H9 (cell line): Measurements from ENCODE around the gene SLC1A7. TPM values are rescaled to one million over a fixed set of nuclear protein-coding genes. Genes with fewer than 3 reads are reported as not detected.

Source experiments
- DNase-seq: peaks from one replicate; pipeline ENCODE4 v3.0.0-alpha.2; 2017
- H2AFZ ChIP-seq: one replicate; pipeline ENCODE4 v1.6.1; 2013; ENCODE audit warnings: mild to moderate bottlenecking, low read length, control low read depth, moderate library complexity
- H2AK5ac ChIP-seq: 2 replicates; pipeline ENCODE4 v1.6.1; 2013; ENCODE audit warnings: low read length, control low read depth, mixed read lengths; ENCODE audit not compliant: insufficient read length
- H2BK120ac ChIP-seq: one replicate; pipeline ENCODE4 v1.6.1; 2013; ENCODE audit warnings: low read depth, mild to moderate bottlenecking, low read length, control low read depth, inconsistent platforms; ENCODE audit not compliant: poor library complexity, severe bottlenecking
- H2BK12ac ChIP-seq: 2 replicates; pipeline ENCODE4 v1.6.1; 2013; ENCODE audit warnings: low read length, control low read depth, mixed read lengths, low read depth; ENCODE audit not compliant: insufficient read length
- H2BK15ac ChIP-seq: 2 replicates; pipeline ENCODE4 v1.6.1; 2013; ENCODE audit warnings: low read depth, low read length, control low read depth
- H2BK20ac ChIP-seq: one replicate; pipeline ENCODE4 v1.6.1; 2013; ENCODE audit warnings: low read depth, mild to moderate bottlenecking, low read length, control low read depth, inconsistent platforms; ENCODE audit not compliant: poor library complexity, severe bottlenecking
- H2BK5ac ChIP-seq: 2 replicates; pipeline ENCODE4 v1.6.1; 2013; ENCODE audit warnings: low read length, control low read depth, mixed read lengths; ENCODE audit not compliant: insufficient read length
- H3K14ac ChIP-seq: 2 replicates; pipeline ENCODE4 v1.6.1; 2013; ENCODE audit warnings: low read length, control low read depth; ENCODE audit not compliant: insufficient read depth
- H3K18ac ChIP-seq: 2 replicates; pipeline ENCODE4 v1.6.1; 2013; ENCODE audit warnings: low read depth, mild to moderate bottlenecking, mixed read lengths, low read length, control low read depth; ENCODE audit not compliant: insufficient read length
- H3K23ac ChIP-seq: 2 replicates; pipeline ENCODE4 v1.6.1; 2013; ENCODE audit warnings: low read length, control low read depth, mixed read lengths, low read depth; ENCODE audit not compliant: insufficient read length
- H3K23me2 ChIP-seq: 2 replicates; pipeline ENCODE4 v1.6.1; 2013; ENCODE audit warnings: low read depth, mild to moderate bottlenecking, mixed read lengths, low read length, control low read depth; ENCODE audit not compliant: insufficient read length, poor library complexity, severe bottlenecking
- H3K27ac ChIP-seq: 2 replicates; pipeline ENCODE4 v1.5.1; 2013; ENCODE audit warnings: low read length, control low read depth, mixed read lengths, low read depth; ENCODE audit not compliant: insufficient read length
- H3K27me3 ChIP-seq: 2 replicates; pipeline ENCODE4 v1.6.1; 2013; ENCODE audit warnings: low read length, control low read depth, inconsistent platforms; ENCODE audit not compliant: insufficient read depth
- H3K4ac ChIP-seq: 2 replicates; pipeline ENCODE4 v1.6.1; 2013; ENCODE audit warnings: low read depth, mild to moderate bottlenecking, control low read depth, inconsistent platforms, low read length, moderate library complexity
- H3K4me1 ChIP-seq: 2 replicates; pipeline ENCODE4 v1.6.1; 2013; ENCODE audit warnings: low read length, control low read depth, inconsistent platforms; ENCODE audit not compliant: insufficient read depth
- H3K4me2 ChIP-seq: 2 replicates; pipeline ENCODE4 v1.6.1; 2013; ENCODE audit warnings: low read length, control low read depth, mixed read lengths; ENCODE audit not compliant: insufficient read length, insufficient read depth
- H3K56ac ChIP-seq: 2 replicates; pipeline ENCODE4 v1.6.1; 2013; ENCODE audit warnings: low read depth, mild to moderate bottlenecking, mixed read lengths, low read length, control low read depth; ENCODE audit not compliant: insufficient read length
- H3K79me1 ChIP-seq: 2 replicates; pipeline ENCODE4 v1.6.1; 2013; ENCODE audit warnings: low read depth, mild to moderate bottlenecking, moderate library complexity, low read length, control low read depth, inconsistent platforms; ENCODE audit not compliant: insufficient read depth, poor library complexity, severe bottlenecking
- H3K79me2 ChIP-seq: 2 replicates; pipeline ENCODE4 v1.6.1; 2013; ENCODE audit warnings: low read length, control low read depth, inconsistent platforms; ENCODE audit not compliant: insufficient read depth
- H3K9ac ChIP-seq: 2 replicates; pipeline ENCODE4 v1.6.1; 2013; ENCODE audit warnings: low read length, control low read depth, mixed read lengths; ENCODE audit not compliant: insufficient read length; ENCODE audit errors: extremely low read depth
- H3K9me3 ChIP-seq: one replicate; pipeline ENCODE4 v1.6.1; 2013; ENCODE audit warnings: low read depth, low read length, inconsistent platforms; ENCODE audit not compliant: control insufficient read depth
- H3T11ph ChIP-seq: one replicate; pipeline ENCODE4 v1.6.1; 2013; ENCODE audit warnings: mild to moderate bottlenecking, low read length, control low read depth, inconsistent platforms
- H4K20me1 ChIP-seq: one replicate; pipeline ENCODE4 v1.6.1; 2013; ENCODE audit not compliant: control insufficient read depth, insufficient read length, insufficient read depth
- H4K5ac ChIP-seq: 2 replicates; pipeline ENCODE4 v1.6.1; 2013; ENCODE audit warnings: low read depth, mild to moderate bottlenecking, mixed read lengths, low read length, control low read depth; ENCODE audit not compliant: insufficient read length
- H4K8ac ChIP-seq: replicated peaks from 2 replicates; pipeline ENCODE4 v1.6.1; 2013; ENCODE audit warnings: low read length, control low read depth, mixed read lengths, low read depth; ENCODE audit not compliant: insufficient read length
- H4K91ac ChIP-seq: 2 replicates; pipeline ENCODE4 v1.6.1; 2013; ENCODE audit warnings: low read depth, mild to moderate bottlenecking, moderate library complexity, mixed read lengths, low read length, control low read depth; ENCODE audit not compliant: insufficient read length
- H3K27ac Mint-ChIP-seq, 3 experiments: 2 replicates in 2 of 3; 3 replicates in 1 of 3; pipeline ENCODE4 v1.8.0; 2020 to 2021; ENCODE audit warnings: mixed read lengths in 3 of 3, mild to moderate bottlenecking in 1 of 3, moderate library complexity in 1 of 3
- H3K27me3 Mint-ChIP-seq: 2 replicates; pipeline ENCODE4 v1.8.0; 2021; ENCODE audit warnings: low read depth, mild to moderate bottlenecking, moderate library complexity, mixed read lengths
- H3K36me3 Mint-ChIP-seq, 3 experiments: 2 replicates in 2 of 3; 3 replicates in 1 of 3; pipeline ENCODE4 v1.8.0; 2020 to 2021; ENCODE audit warnings: low read depth in 3 of 3, mixed read lengths in 3 of 3; ENCODE audit not compliant: insufficient read depth in 1 of 3
- H3K4me1 Mint-ChIP-seq, 2 experiments: 2 replicates each; pipeline ENCODE4 v1.8.0; 2020; ENCODE audit warnings: mixed read lengths in 2 of 2
- H3K4me3 Mint-ChIP-seq, 2 experiments: 2 replicates in 1 of 2; 3 replicates in 1 of 2; pipeline ENCODE4 v1.8.0; 2020 to 2021; ENCODE audit warnings: mild to moderate bottlenecking in 2 of 2, mixed read lengths in 2 of 2, moderate library complexity in 1 of 2
- H3K9me3 Mint-ChIP-seq, 2 experiments: 2 replicates in 1 of 2; 3 replicates in 1 of 2; pipeline ENCODE4 v1.8.0; 2020; ENCODE audit warnings: mild to moderate bottlenecking in 2 of 2, mixed read lengths in 2 of 2, moderate library complexity in 1 of 2
- WGBS: extraction: QIAGEN DNeasy Blood & Tissue Kit; methylation state at CpG from one replicate; pipeline ENCODE4 v1.1.7; 2013; ENCODE audit warnings: missing lambda C conversion rate, low lambda C conversion rate, mixed read lengths; ENCODE audit not compliant: insufficient read length; ENCODE audit errors: extremely low coverage; 5-methylcytosine and 5-hydroxymethylcytosine counted together
- total RNA-seq: library from RNA; stranded (reverse); gene quantifications from 2 replicates; pipeline ENCODE4 v1.2.1, GENCODE V29; 2021
- TF ChIP-seq, protein P1 (sequence below): fragments of 200-600 bp; sonication (generic); conservative IDR thresholded peaks from 3 replicates; pipeline ENCODE4 v1.8.0; 2021; ENCODE audit warnings: antibody characterized with exemption, mild to moderate bottlenecking

The SLC1A7 gene
- total RNA-seq, 1 experiment from 2014 or later: not detected

DNA sequence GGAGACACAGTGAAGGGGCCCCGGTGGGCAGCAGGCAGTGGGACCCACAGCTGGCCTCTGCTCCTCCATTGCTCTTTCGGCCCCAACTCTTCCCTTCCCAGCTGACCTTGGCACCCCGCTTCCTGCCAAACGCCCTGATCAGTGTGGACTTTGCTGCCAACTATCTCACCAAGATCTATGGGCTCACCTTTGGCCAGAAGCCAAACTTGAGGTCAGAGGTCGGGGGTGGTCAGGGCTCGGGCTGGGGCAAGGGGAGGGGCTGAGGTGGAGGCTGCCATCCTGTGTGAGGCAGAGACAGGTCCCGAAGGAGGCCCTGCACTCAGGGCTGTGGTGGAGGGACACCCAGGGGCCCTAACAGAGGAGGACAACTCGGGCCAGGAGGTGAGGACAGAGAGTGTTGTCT, 66.7 kb downstream of the SLC1A7 start:
- Mint-ChIP-seq H3K36me3 (no peaks in the 10 kb centered on the region), H3K27ac (no peak overlapping the region), H3K4me3 (no peak overlapping the region), H3K9me3 (no peaks in the 10 kb centered on the region), H3K4me1 (peaks cover 0 to 9% of the 10 kb centered on the region in 2 experiments; a peak in 1 of 4 replicates), H3K27me3 (no peaks in the 10 kb centered on the region; the same call in none of the 2 replicates)
- H3K79me1 ChIP-seq: no peaks in the 10 kb centered on the region
- no peak overlapping the region for H3K23ac ChIP-seq
- no CpG with 5 or more reads among the region's 8 CpGs for WGBS
- H4K8ac ChIP-seq: no peak overlapping the region
- H4K5ac ChIP-seq: no peak overlapping the region
- H4K91ac ChIP-seq: no peak overlapping the region
- H3K9me3 ChIP-seq: no peaks in the 10 kb centered on the region
- H3K4ac ChIP-seq: no peak overlapping the region
- no peaks in the 10 kb centered on the region for H3K27me3 ChIP-seq
- no peak overlapping the region for H2BK15ac ChIP-seq
- DNase-seq: no peak
- no peaks in the 10 kb centered on the region for H4K20me1 ChIP-seq
- H2BK5ac ChIP-seq: no peak overlapping the region
- H3K14ac ChIP-seq: no peak overlapping the region
- H3K18ac ChIP-seq: no peak overlapping the region
- H3K79me2 ChIP-seq: no peaks in the 10 kb centered on the region
- H2BK20ac ChIP-seq: no peak overlapping the region
- TF ChIP-seq, protein P1, sequence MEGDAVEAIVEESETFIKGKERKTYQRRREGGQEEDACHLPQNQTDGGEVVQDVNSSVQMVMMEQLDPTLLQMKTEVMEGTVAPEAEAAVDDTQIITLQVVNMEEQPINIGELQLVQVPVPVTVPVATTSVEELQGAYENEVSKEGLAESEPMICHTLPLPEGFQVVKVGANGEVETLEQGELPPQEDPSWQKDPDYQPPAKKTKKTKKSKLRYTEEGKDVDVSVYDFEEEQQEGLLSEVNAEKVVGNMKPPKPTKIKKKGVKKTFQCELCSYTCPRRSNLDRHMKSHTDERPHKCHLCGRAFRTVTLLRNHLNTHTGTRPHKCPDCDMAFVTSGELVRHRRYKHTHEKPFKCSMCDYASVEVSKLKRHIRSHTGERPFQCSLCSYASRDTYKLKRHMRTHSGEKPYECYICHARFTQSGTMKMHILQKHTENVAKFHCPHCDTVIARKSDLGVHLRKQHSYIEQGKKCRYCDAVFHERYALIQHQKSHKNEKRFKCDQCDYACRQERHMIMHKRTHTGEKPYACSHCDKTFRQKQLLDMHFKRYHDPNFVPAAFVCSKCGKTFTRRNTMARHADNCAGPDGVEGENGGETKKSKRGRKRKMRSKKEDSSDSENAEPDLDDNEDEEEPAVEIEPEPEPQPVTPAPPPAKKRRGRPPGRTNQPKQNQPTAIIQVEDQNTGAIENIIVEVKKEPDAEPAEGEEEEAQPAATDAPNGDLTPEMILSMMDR: no peak
- no peak overlapping the region for H2AK5ac ChIP-seq
- H3K23me2 ChIP-seq: peaks cover 3% of the 10 kb centered on the region
- H3K4me1 ChIP-seq: no peaks in the 10 kb centered on the region
- H3K56ac ChIP-seq: no peak overlapping the region
- H3K4me2 ChIP-seq: no peak overlapping the region
- no peak overlapping the region for H3K9ac ChIP-seq
- no peak overlapping the region for H3T11ph ChIP-seq
- H3K27ac ChIP-seq: no peak overlapping the region
- no peak overlapping the region for H2AFZ ChIP-seq
- no peak overlapping the region for H2BK120ac ChIP-seq
- H2BK12ac ChIP-seq: no peak overlapping the region
